Omental fat pad (tissue), 4 donors: Measurements from ENCODE around the gene LARGE1. TPM values are rescaled to one million over a fixed set of nuclear protein-coding genes. Genes with fewer than 3 reads are reported as not detected.

Experiments
- ATAC-seq: fragments of 150-250 bp; one replicate; pipeline ENCODE4 v1.9.1; 2016; ENCODE audit warnings: mild to moderate bottlenecking, moderate library complexity; ENCODE audit not compliant: low FRiP score
- DNase-seq: peaks from one replicate; pipeline ENCODE4 v3.0.0-alpha.2; 2019; ENCODE audit warnings: low spot score
- total RNA-seq, 4 donors: library from RNA; depleted of rRNA; stranded (reverse); fragments of >200 nt; gene quantifications; one replicate each; pipeline ENCODE4 v1.1.0, GENCODE V29; 2016
- TF ChIP-seq, protein P1 (sequence below), 3 donors: fragments of 450-650 bp; IDR thresholded peaks; one replicate each; pipeline ENCODE4 v1.5.1; 2016 to 2017; ENCODE audit warnings: antibody characterized with exemption in 3 of 3, mild to moderate bottlenecking in 3 of 3, moderate library complexity in 2 of 3

Gene LARGE1
- total RNA-seq, 4 donors from 2014 or later = 16.5 to 31.2 (median 22.3) TPM

GRCh38 chr22:33518405-33518804 lies 401.9 kb downstream of the LARGE1 start:
- no peak for ATAC-seq
- TF ChIP-seq, protein P1, sequence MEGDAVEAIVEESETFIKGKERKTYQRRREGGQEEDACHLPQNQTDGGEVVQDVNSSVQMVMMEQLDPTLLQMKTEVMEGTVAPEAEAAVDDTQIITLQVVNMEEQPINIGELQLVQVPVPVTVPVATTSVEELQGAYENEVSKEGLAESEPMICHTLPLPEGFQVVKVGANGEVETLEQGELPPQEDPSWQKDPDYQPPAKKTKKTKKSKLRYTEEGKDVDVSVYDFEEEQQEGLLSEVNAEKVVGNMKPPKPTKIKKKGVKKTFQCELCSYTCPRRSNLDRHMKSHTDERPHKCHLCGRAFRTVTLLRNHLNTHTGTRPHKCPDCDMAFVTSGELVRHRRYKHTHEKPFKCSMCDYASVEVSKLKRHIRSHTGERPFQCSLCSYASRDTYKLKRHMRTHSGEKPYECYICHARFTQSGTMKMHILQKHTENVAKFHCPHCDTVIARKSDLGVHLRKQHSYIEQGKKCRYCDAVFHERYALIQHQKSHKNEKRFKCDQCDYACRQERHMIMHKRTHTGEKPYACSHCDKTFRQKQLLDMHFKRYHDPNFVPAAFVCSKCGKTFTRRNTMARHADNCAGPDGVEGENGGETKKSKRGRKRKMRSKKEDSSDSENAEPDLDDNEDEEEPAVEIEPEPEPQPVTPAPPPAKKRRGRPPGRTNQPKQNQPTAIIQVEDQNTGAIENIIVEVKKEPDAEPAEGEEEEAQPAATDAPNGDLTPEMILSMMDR (IDR thresholded peaks at IDR 0.05) = no peak
- DNase-seq = no peak

DNA sequence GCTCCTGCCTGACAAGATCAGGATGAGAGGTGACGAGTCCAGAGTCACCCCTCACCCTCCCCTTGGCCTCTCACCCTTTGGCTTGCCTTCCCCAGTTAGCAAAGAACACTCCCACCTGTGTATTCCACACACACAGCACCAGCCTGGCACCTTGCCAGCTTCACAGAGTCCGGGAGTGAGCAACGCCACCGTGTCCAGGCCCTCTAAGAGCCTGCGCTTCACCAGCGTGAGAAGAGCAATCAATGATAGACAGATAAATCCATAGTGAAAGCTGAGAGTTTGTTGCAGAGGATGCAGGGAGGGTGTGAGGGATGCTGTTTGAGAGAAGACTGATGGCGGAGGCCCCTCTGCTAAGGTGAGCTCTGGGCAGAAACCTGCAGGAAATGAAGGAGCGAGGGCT lies 404.5 kb downstream of the LARGE1 start:
- TF ChIP-seq, protein P1 (IDR thresholded peaks at IDR 0.05) = no peak
- DNase-seq (no peak), ATAC-seq (no peak)

DNA sequence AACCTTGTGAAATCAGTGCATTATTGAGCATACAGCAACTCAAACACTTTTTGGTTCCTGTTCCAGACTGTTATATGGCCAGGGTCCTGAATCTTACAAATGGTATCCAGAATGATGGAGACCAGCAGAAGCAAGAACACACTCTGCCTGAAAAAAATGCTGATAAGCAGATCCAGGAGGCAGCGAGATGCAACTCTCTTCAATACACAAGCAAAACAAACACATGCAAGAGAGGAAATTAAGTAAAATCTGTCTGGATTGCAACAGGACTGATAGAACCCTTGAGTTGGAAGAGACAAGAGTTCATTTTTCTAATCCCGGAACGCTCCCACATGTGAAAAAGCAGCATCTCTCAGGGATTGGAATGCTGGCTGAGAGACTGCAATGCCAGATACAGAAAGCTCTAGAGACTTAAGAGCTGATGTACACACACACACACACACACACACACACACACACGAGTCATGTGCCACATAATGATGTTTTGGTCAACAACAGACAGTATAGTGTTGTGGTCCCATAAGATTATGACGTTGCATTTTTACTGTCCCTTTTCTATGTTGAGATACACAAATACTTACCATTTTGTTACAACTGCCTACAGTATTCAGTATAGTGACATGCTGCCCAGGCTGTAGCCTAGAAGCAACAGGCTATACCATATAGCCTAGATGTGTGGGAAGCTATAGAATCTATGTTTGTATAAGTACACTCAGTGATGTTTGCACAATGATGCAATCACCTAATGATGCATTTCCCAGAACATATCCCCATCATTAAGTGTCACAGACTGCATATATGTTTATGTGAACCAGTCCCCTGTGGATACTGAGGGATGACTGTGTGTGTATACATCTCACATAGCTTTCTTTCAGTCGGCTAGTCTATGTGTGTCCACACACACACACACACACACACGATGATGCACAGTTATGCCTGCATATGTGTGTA lies 406.6 kb downstream of the LARGE1 start:
- DNase-seq (no peak), ATAC-seq (no peak)
- TF ChIP-seq, protein P1 (IDR thresholded peaks at IDR 0.05) = no peak

- no peak for DNase-seq
- no peak for ATAC-seq
- TF ChIP-seq, protein P1 (IDR thresholded peaks at IDR 0.05) = no peak
Observed at GRCh38 chr22:33512908-33513307, 407.4 kb downstream of the LARGE1 start.

DNA sequence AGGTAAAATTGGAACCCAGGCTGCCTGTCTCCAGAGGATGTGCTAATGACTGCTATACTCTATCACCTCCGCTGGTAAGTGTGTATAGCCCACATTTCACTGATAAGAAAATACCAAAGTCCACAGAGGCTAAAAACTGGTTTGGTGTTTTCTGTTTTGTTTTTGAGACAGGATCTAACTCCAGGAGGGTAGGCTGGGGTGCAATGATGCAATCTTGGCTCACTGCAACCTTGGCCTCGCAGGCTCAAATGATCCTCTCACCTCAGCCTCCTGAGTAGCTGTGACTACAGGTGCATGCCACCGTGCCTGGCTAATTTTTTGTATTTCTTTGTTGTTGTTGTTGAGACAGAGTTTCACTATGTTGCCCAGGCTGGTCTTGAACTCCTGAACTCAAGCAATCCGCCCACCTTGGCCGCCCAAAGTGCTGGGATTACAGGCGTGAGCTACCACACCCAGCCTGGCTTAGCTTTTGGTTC lies 409.8 kb downstream of the LARGE1 start:
- no peak for DNase-seq
- TF ChIP-seq, protein P1 (IDR thresholded peaks at IDR 0.05) = no peak
- ATAC-seq = no peak

DNA sequence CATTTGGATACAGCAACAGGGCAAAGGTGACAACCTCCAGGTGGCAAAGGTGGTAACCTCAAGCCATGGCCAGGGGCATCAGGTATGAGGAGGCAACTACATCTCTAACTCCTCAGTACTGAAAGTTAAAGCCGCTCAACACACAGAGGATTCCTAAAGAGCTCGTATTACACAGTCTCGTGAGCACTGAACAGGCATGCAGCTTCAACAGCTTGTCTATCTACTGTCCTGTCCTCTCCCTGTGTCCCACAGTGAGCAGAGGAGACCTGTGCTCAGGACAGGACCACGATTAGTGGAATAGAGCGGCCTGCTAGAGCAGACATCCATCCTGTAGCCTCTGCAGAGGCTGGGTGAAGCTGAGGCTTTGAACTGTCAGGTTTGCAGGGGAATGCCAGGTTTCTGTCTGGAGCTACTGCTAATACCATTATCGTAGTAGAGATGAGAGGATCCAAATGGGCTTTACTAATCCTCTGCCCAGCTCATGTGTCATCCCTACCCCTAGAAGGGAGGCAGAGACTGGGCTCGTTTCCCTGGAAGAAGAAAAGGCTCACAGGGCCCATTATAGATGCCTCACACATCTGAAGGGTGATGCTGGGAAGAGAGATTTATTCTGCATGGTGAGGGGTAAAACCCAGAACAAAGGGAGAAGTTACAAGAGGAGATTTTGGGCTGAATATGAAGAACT lies 415.2 kb downstream of the LARGE1 start:
- ATAC-seq (no peak), DNase-seq (no peak)
- TF ChIP-seq, protein P1 (IDR thresholded peaks at IDR 0.05) = no peak
